Tibial nerve (tissue), 3 donors: ENCODE results near the gene NPEPPS.
"Not testable (repeated sequence)": the region's sequence is repeated elsewhere in the genome, so short reads cannot be mapped to it uniquely, and the experiment has no call there.

Experiments used
- CTCF ChIP-seq, 5 experiments: fragments of 200-600 bp in 3 of 5; fragments of 450-650 bp in 2 of 5; sonication (generic) in 3 of 5; IDR thresholded peaks; one replicate each; pipeline ENCODE4 v1.5.1; 2016 to 2019; ENCODE audit warnings: antibody characterized with exemption in 5 of 5, mild to moderate bottlenecking in 3 of 5, moderate library complexity in 2 of 5
- POLR2A ChIP-seq, 2 donors: fragments of 450-650 bp; IDR thresholded peaks; one replicate each; pipeline ENCODE4 v1.6.1; 2017; ENCODE audit warnings: antibody characterized with exemption in 2 of 2, mild to moderate bottlenecking in 2 of 2, moderate library complexity in 2 of 2

DNA sequence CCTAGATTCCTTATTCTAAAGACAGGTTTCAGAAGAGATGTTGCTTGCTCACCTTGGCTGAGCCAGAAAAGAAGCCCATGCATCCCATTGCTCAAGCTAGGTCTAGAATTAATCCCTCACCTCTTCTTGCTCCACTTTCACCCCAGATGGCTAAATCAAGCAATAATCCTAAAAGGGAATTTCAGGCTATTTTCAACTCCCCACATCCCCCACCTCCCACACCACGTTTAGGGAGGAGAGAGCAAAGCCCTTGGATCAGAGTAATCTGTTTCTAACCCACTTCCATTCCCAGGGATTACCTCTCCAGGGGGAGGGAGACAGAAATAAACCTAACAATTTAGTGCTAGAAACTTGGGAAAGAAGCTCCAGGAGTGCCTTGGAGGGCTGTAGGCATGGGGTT is 31.8 kb upstream of the NPEPPS start:
- not testable (repeated sequence) for TF ChIP-seq POLR2A, CTCF (IDR thresholded peaks at IDR 0.05)
